GM12865 (cell line): ENCODE measurements around the gene GALNT15.

ENCODE experiments used
- DNase-seq: peaks from one replicate; pipeline ENCODE4 v3.0.0; 2010; ENCODE audit warnings: low read depth
- H3K4me3 ChIP-seq: 2 replicates; pipeline ENCODE4 v1.5.1; 2011; ENCODE audit warnings: mild to moderate bottlenecking, low read depth, low read length, control low read depth
- CTCF ChIP-seq: IDR thresholded peaks from 2 replicates; pipeline ENCODE4 v1.5.1; 2011; ENCODE audit warnings: low read length, control low read depth, low read depth, inconsistent platforms; ENCODE audit not compliant: insufficient read depth; ENCODE audit errors: missing control alignments

The GALNT15 gene, protein sequence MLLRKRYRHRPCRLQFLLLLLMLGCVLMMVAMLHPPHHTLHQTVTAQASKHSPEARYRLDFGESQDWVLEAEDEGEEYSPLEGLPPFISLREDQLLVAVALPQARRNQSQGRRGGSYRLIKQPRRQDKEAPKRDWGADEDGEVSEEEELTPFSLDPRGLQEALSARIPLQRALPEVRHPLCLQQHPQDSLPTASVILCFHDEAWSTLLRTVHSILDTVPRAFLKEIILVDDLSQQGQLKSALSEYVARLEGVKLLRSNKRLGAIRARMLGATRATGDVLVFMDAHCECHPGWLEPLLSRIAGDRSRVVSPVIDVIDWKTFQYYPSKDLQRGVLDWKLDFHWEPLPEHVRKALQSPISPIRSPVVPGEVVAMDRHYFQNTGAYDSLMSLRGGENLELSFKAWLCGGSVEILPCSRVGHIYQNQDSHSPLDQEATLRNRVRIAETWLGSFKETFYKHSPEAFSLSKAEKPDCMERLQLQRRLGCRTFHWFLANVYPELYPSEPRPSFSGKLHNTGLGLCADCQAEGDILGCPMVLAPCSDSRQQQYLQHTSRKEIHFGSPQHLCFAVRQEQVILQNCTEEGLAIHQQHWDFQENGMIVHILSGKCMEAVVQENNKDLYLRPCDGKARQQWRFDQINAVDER

DNA sequence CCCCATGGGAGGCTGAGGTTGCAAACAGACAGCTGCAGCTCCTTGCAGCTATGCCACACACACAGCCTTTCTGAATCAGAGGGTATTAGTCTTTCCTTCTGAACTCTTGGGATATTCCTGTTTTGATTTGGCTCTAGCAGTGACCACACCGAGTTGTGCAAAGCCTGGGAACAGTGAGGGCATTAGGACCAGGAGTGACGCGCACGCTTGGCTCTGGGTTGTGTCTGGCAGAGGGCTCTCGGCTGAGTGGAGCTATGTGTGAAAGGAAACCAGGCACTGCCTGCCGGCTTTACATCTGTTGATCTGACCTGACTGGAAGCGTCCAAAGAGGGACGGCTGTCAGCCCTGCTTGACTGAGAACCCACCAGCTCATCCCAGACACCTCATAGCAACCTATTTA is at the start of gene GALNT15:
Gene GALNT15, plus strand, starts transcription at position 292 of the 400 bp plus-strand sequence. CDS start 472 bp downstream, outside the sequence.
- no peak for TF ChIP-seq CTCF
- no peak within 1 kb of the TSS for H3K4me3 ChIP-seq
- DNase-seq = no peak

DNA sequence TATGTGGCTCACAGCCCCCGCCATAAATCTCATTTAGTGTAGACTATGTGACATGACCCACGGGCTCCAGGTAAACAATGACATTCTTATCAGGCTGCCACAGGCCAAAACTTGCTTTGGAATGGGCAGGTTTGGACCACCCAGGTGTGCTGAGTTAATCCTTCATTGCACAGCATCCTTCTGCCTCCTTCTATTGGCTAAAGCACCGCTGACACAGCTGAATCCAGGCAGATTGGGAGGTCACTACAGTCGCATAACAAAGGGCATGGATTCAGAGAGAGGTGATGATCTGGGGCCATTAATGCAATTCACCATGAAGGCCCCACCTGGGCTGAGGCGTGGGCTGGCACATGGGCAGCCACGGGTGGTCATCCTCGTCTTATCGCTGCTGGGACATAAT is 47.8 kb upstream of the GALNT15 start:
- H3K4me3 ChIP-seq = no peak overlapping the region
- no peak for TF ChIP-seq CTCF
- no peak for DNase-seq

DNA sequence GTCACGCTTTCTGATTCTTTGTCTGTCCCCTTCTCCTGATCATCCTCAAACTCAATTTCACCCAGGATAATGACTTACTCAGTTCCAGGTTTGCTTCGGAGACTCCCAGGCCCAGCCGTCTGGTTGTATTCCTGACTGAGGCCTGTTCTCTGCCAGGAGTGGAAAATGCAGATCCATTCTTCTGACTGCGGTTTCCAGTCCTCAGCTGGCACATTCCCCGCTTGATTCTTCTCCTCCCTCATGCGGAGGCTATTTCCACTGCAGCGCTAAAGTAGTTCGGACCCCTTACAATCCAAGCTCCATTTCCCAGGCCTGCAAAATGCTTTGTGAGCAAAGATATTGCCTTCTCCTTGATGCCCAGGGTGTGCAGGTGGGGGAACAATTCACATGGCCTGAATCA is 47.2 kb upstream of the GALNT15 start:
- TF ChIP-seq CTCF = no peak
- no peak for DNase-seq
- H3K4me3 ChIP-seq = no peak overlapping the region

DNA sequence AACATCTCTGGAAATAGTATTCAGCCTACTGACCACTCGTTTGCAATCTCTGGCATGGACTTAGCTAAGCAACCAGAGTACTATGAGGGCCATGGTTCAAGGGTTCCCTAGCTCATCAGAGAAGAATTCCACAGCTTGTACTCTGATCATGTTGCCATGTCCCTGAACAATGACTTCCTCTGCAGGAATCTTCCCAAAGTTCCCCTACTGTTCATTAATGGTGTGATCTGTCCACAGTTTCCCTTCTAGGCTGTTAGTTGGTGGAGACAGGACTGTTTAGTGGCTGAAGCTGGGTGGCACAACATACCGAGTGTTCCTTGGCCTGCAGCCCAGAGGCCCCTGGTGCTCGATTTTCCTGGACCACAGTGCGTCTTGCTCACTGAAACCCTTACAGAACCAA is 44.4 kb upstream of the GALNT15 start:
- TF ChIP-seq CTCF = no peak
- no peak for DNase-seq
- H3K4me3 ChIP-seq = no peak overlapping the region

DNA sequence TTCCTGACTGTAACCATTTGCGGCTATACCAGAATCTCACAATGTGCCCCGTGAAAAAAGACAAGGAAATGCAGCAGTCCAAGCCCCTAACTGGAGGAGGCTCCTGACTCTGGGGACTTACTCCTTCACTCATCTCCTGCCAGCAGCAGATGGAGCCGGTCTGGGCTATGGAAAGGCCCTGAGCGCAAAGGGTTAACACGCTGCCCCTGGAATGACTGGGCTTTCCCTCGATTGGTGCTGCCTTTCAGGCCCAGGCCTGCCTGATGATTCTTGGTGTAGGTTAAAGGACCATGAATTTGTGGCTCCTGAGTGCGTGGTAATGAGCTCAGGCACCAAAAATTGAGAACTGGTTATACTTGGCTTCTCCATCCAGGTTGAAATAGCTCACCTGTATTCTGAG is 42.3 kb upstream of the GALNT15 start:
- TF ChIP-seq CTCF = no peak
- no peak overlapping the region for H3K4me3 ChIP-seq
- DNase-seq = no peak

- DNase-seq = no peak
- no peak overlapping the region for H3K4me3 ChIP-seq
- TF ChIP-seq CTCF = no peak
Measured at GRCh38 chr3:16132928-16133327, 41.6 kb upstream of the GALNT15 start.
